HL-60/S4 (cell line): ENCODE results near the gene UBE3B.

Source experiments
- in situ Hi-C: fragments of 300-500 bp; cut with MboI; formaldehyde crosslinking; loops from 2 replicates; pipeline ENCODE4 v1.14.3; 2022; ENCODE audit warnings: low sequenced_read_pairs

UBE3B gene

DNA sequence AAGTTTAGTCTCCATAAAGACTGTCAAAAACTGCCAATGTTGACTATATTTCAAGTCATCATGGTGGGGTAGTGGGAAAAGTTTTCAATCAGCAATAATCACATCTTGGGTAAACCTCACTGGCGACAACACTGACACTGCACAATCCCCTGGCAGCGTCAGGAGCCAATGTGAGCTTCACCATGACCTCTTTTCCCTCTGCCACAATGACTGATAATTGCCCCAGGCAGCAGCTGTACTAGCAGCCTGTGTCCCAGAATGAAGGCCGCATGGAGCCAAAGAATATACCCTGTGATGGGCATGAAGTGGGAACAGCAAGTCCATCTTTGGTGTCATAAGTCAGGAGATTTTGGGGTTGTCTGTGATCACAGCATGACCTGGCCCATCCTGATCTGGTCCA lies 90.5 kb downstream of the UBE3B start:
- in situ Hi-C loops: no loop called here

DNA sequence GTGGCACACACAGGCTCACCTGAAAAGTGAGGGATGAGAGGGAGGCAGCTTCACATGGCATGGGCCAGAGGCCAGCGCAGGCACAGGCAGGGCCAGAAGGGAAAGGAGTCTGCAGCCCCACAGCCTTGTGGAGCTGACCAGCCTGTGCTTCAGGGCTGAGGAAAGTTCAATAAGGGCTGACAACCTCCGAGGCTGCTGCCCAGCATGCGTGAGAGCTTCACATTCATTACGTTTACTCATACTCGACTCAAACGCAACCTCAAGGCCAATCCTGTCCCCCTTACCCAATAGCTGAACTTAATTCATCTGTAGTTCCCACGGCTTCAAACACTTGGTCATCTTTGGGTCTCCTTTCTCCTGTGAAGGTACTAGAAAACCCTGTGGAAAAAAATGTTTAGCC lies 91.1 kb downstream of the UBE3B start:
- in situ Hi-C loops: no loop called here

GRCh38 chr12:109571773-109572505 lies 94.5 kb downstream of the UBE3B start:
- in situ Hi-C loops: no loop called here

GRCh38 chr12:109572506-109572845 lies 95.0 kb downstream of the UBE3B start:
- in situ Hi-C loops: no loop called here

GRCh38 chr12:109573029-109573913 lies 95.8 kb downstream of the UBE3B start, which contains the start of the genes MMAB and MVK:
TSS of gene MMAB (minus strand) at chr12:109573504. CDS start at chr12:109573480, 24 bp downstream.
TSS of gene MVK (plus strand) at chr12:109573794. CDS start at chr12:109574823, 1,029 bp downstream.
- in situ Hi-C loops: no loop called here

DNA sequence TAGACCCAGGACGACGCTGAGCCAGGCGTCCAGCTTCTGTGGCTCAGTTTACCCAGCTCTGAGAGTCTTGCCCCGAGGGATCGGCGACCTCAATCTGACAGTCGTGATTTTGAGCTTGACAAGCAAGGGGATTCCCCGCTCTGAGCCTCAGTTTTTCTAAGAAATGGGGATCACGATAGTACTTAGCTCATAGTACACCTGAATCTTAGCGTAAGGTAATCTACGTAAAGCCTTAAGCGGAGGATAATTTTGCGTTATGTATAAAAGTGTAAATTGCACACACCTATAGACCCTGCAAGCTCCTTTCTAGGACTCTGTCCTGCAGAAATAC lies 96.4 kb downstream of the UBE3B start:
- in situ Hi-C loops: no loop called here

- in situ Hi-C loops: no loop called here
These were observed 98.2 kb downstream of the UBE3B start for GRCh38 chr12:109575683-109576082.

GRCh38 chr12:109577311-109577710 lies 99.9 kb downstream of the UBE3B start:
- in situ Hi-C loops: no loop called here

- in situ Hi-C loops: no loop called here
These were observed 101.0 kb downstream of the UBE3B start for GRCh38 chr12:109578330-109578927.

DNA sequence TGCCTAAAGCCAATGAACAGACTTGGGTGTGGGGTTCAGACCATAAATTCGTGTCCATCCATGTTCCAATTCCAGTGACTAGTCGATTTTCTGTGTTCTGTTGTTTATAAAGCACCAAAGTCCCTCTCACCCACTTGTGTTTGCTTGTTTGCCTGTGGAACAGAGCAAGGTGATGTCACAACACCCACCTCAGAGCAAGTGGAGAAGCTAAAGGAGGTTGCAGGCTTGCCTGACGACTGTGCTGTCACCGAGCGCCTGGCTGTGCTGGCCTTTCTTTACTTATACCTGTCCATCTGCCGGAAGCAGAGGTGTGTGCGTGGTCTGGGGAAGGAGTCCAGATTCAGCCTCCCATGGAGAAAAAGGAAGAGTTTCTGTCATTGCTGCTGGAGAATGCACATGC lies 102.2 kb downstream of the UBE3B start:
- in situ Hi-C loops: no loop called here

GRCh38 chr12:109580272-109580671 lies 102.8 kb downstream of the UBE3B start:
- in situ Hi-C loops: no loop called here

DNA sequence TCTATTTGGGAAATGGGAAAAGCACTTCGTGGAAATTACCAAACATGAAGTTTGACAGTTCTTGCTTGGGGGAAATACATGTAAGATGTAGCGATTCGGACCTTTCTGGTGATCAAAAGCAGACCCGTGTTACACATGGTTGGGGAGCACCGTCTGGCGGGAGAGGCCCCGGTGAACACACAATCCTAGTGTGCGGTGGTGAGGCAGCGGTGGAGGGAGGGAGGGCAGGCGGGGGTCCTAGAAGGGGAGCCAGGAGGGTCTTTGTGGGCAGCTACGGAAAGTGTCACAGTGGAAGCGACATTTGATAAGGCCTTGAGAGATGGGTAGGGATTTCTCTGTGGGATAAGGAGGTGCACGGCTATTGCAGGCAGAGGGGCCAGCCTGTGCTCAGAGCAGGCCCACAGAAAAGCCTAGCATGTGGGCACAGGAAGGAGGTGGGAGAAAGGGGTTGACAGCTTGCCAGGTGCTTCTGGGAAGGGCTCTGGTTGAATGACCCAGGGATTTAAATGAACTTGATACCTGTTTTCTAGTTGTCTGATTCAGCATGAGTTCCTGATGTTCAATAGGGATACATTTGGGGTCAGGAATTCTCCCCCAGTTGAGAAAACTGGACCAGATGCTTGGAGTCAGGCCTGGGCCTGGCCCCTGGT lies 103.4 kb downstream of the UBE3B start:
- in situ Hi-C loops: no loop called here

- in situ Hi-C loops: no loop called here
These were observed 103.9 kb downstream of the UBE3B start for GRCh38 chr12:109581334-109581691.

- in situ Hi-C loops: no loop called here
These were observed 104.4 kb downstream of the UBE3B start for GRCh38 chr12:109581856-109582255.

DNA sequence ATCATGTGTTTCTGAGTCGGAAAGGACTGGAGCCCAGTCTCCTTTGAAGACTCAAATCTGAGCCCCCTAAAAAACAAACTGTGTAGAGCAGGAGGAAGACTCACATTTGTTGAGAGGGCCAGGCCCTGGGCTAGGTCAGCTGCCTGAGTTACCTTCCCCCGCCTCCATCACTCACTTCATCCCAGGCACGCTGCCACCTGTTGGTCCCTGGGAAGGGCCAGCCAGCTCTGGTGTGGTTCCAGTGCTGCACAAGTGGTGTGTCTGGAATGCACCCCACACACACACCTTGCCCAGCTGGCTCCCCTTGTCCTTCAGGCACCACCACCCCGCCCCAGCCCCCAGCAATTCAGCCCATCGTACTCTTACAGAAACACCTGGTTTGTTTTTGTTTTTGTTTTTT lies 105.2 kb downstream of the UBE3B start:
- in situ Hi-C loops: no loop called here

GRCh38 chr12:109583733-109584132 lies 106.3 kb downstream of the UBE3B start:
- in situ Hi-C loops: no loop called here
